ENCODE results near the gene VIL1.

VIL1 gene

DNA sequence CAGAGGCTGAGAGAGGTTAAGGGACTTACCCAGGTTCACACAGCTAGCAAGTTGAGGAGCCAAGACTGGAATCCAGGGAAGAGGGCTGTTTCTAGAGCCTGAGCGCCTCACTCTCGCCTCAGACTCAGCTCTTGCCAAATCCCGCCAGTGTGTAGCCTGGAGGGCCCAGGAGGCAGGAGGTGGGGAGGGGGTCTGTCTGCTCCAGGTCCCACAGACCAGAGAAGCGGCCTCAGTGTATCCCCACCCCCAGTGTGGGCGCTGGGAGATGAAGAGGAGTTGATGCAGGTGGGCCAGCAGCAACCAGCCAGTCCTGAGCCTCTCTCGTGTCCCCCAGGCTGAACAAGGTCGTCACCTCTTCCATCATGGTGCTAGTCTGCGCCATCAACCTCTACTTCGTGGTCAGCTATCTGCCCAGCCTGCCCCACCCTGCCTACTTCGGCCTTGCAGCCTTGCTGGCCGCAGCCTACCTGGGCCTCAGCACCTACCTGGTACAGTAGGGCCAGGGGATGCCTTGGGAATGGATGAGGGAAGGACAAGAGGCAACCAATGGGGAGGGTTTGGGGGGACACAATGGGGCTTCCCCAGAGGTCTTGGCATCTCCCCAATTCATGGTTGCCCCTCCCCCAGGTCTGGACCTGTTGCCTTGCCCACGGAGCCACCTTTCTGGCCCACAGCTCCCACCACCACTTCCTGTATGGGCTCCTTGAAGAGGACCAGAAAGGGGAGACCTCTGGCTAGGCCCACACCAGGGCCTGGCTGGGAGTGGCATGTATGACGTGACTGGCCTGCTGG lies 24.4 kb upstream of the VIL1 start:
- DNase-seq (ENCODE audit: low read depth in 2 of 2, low spot score in 1 of 2) = no peak

DNA sequence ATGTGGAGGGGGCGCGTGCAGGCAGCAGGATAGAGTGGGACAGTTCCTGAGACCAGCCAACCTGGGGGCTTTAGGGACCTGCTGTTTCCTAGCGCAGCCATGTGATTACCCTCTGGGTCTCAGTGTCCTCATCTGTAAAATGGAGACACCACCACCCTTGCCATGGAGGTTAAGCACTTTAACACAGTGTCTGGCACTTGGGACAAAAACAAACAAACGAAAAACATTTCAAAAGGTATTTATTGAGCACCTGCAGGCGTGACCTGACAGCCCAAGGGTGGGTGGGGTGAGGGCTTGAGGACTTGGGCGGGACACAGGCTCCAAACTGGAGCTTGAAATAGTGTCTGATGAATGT lies 23.9 kb upstream of the VIL1 start:
- no peak for DNase-seq (ENCODE audit: low read depth in 2 of 2, low spot score in 1 of 2)

DNA sequence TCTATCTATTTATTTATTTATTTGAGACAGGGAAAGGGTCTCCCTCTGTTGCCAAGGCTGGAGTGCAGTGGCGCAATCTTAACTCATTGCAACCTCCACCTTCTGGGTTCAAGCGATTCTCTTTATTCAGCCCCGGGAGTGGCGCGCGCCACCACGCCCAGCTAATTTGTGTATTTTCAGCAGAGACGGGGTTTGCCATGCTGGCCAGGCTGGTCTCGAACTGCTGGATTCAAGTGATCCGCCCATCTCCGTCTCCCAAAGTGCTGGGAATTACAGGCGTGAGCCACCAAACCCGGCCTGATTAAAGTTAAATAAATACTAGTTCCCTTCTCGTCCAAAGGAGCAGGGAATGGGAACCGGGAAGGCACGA lies 23.5 kb upstream of the VIL1 start:
- no peak for DNase-seq (ENCODE audit: low read depth in 2 of 2, low spot score in 1 of 2)

DNA sequence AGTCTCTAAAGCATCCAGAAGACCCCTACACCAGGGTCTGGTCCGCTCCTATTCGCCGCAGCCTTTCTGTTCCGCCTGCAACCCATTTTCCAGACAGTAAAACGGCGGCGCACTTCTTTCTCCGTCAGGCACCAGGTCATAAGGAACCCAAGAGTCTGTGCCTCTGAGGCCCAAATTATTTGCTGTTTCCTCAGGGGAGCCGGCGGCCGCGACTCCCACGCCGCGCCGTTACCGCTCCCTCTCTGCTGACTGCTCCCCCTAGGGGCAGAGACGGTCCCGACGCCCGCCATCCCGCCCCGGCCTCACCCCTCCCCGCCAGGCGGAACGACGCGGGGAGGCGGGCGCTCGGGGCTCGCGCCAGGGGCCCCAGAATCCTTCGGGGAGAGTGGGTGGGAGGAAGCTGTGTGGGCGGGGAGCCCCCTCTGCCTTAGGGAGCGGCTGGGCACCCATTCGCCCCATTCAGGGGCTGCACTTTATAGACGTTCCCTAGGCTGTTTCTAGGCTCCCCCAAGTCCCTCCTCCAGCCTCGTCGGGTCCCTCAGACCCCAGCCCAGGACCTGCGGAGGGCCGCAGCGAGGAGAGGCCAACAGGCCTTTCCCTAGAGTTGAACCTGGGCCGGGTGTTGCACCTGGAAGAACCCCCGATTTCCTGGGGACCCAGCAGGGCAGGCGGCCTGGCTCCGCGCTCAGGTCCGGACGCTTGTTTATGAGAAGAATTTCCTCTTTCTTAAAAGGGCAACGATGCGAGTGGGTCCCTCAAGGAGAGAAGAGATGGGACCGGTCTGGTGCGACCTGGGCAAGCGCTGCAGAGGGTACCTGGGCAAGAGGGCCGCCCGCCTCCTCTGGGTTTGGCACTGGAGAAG lies 22.9 kb upstream of the VIL1 start:
- peak; percentile 80 to 88 for DNase-seq (ENCODE audit: low read depth in 2 of 2, low spot score in 1 of 2)

DNA sequence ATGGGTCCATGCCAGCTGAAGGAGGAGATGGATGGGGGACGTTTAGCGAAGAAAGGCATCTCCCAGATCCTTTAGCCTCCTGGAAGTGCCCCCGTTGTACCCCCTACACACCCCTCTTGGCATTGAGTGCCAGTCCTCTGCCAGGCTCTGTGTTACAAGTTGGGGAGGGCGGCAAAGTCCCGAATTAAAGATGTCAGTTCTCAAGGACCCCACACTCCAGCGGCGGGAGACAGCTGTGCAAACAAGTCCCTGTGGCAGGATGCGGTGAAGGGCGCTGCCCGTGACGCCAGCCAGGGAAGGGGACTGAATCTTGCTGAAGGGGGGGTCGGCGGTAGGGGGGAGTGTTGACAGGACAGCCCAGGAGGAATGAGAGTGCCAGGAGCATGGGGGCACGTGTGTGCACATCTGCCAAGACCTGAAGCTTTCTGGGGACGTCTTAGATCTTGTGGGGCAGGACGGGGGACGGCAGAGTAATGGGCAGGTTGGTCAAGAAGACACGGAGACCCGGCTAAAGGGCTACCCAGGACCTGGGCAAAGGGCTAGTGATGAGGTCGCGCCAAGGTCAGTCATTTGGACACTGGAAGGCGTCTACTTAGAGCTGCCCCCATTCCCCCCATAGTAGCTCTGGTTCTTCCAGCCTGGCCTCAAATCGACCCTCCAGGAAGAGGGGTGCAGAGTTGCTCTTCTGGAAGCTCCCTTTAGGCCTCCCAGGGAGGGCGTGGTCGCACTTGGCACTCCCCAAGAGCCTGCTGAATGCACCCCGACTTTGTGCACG lies 22.0 kb upstream of the VIL1 start:
- DNase-seq (ENCODE audit: low read depth in 2 of 2, low spot score in 1 of 2) = peak in 1 of 2 donors; percentile 41

DNA sequence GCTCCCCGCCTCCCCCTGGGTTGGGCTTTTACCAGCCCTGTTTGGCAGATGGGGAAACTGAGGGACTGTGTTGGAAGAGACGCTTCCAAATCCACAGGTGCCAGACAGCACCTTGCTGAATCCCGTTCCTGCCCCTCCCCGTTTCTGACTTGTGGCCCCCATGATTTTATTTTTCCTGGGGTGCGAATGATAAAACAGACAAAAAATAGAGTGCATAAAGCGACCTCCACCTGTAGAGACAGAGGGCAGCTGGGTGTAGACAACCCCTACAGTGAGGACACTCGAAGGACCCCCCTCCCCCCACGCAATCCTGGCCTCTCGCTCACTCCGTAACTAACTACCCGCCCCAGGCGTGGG lies 21.5 kb upstream of the VIL1 start:
- DNase-seq (ENCODE audit: low read depth in 2 of 2, low spot score in 1 of 2) = no peak

DNA sequence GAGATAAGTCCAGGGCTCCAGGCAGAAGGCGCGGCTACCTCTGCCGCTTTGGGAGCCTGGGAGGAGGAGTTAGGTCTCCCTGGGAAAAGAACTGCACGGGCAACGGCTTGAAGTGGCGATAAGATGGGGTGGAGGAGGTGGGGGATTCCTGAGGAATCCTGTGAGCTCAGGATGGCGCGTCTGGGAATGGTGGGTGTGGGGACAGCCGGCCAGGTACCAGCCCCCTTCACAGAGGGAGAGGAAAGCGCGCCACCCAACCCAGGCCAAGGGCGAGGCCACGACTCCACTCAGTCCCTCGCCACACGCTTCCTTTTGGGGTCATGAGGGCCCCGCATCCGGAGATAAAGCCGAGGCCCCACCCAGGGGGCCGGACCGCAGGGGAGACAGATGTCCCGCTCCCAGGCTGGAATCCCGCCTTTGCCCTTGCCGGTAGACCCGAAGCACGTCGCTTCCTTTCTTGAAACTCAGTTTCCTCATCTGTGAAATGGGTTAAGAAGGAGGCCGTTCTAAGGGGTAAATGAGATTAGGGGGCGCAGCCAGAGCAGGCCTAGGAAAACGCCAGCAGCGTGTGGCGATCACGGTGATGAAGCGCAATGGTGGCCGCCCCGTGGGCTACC lies 21.0 kb upstream of the VIL1 start:
- DNase-seq (ENCODE audit: low read depth in 2 of 2, low spot score in 1 of 2) = no peak

DNA sequence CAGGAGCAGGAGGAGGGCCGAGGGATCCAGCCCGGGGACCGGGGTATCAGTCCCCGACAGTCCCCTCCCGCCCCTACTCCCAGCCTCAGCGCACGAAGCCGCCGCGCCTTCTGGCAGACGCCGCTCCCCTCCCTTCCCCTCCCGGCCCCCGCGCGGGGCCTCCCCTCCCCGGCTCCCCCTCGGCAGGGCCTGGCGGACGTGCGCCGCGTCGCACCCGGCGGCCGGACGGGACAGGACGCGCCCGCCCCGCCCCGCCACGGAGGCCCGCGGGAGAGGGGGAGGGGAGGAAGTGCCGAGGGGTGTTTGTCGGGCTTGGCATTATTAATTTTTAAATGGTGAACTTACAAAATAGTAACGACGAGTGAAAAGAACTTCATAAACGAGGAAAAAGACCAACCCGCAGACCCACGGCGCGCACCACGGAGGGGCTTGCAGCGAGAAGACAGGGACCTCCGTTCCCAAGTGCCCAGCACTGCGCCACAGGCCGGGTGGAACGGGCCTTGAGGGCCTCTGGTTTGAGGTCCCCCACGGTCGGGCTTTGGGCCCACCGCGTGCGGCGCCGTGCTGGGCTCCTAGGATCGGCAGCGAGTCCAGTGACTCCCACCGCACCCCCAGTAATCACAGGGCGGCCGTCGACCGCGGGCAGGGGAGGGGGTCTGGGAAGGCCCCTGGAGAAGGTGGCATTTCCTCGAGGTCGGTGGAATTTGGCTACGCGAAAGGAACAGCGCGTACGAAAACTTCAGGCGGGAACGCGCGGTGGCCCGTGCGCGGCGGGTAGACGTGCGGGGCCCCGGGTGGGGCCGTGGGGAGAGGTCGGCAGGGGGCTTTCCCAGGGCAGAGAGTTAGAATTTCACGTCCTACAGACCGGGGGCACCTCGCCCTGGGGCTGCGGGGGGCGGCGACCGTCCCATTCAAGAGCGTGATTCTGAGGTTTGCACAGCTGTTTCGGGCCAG lies 20.2 kb upstream of the VIL1 start:
- DNase-seq (ENCODE audit: low read depth in 2 of 2, low spot score in 1 of 2) = peak in 1 of 2 donors; percentile 36

DNA sequence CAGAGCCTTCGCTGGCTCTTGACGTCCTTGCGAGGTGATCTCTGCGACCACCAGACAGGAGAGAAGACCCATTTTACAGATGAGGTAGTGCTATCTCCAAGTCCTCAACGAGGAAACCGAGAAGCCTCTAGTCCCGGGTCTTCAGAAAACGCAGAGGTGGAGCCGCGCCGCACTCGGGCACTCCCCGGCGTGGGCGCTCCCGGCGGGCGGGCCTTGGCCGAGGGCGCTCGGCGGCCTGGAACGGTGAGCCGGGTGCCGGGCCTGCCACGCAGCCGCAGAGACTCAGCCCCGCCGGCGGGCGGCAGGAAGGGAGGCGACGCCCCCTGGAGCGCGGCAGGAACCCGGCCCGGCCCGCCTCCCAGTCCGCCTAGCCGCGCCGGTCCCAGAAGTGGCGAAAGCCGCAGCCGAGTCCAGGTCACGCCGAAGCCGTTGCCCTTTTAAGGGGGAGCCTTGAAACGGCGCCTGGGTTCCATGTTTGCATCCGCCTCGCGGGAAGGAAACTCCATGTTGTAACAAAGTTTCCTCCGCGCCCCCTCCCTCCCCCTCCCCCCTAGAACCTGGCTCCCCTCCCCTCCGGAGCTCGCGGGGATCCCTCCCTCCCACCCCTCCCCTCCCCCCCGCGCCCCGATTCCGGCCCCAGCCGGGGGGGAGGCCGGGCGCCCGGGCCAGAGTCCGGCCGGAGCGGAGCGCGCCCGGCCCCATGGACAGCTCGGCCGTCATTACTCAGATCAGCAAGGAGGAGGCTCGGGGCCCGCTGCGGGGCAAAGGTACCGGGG lies 19.3 kb upstream of the VIL1 start, which contains the start of gene CTDSP1:
TSS of gene CTDSP1 (plus strand) at position 478 of the 776 bp plus-strand sequence. CDS start at position 701, 223 bp downstream.
- peak; percentile 81 to 87 for DNase-seq (ENCODE audit: low read depth in 2 of 2, low spot score in 1 of 2)

DNA sequence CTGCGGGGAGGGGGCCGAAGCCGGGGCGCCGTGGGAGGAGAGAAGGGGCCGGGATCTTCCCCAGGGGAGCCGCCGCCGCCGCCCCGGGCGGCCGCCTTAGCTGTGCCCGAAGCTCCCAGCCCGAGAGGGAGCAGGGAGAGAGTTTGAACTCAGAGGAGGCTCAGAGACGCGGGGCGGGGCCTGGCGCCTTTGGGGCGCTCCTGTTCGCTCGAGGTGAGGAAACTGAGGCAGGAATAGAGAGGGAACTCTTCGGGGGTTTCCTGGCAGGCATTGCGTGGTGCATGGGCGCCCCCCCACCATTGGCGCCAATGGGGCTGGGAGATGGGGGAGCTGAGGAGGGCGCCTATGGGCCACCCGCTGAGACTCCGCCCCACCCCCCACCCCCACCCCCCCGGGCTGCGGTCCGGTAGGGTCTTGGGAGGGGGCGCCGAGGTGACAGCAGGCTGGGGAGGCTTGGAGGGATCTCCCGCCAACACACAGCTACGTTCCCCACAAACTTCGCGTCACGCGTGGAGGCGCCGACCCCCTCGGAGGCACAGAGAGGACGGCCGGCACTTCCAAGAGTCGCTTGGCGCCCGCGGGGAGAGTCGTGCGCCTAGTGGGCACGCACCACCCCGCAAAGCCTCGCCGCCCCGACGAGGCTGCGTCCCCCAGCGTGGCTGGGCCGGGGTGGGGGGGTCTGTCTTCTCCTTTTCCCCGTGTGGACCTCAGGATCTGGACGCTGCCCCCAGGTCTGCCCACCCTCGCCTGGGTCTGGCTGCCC lies 18.6 kb upstream of the VIL1 start:
- no peak for DNase-seq (ENCODE audit: low read depth in 2 of 2, low spot score in 1 of 2)

DNA sequence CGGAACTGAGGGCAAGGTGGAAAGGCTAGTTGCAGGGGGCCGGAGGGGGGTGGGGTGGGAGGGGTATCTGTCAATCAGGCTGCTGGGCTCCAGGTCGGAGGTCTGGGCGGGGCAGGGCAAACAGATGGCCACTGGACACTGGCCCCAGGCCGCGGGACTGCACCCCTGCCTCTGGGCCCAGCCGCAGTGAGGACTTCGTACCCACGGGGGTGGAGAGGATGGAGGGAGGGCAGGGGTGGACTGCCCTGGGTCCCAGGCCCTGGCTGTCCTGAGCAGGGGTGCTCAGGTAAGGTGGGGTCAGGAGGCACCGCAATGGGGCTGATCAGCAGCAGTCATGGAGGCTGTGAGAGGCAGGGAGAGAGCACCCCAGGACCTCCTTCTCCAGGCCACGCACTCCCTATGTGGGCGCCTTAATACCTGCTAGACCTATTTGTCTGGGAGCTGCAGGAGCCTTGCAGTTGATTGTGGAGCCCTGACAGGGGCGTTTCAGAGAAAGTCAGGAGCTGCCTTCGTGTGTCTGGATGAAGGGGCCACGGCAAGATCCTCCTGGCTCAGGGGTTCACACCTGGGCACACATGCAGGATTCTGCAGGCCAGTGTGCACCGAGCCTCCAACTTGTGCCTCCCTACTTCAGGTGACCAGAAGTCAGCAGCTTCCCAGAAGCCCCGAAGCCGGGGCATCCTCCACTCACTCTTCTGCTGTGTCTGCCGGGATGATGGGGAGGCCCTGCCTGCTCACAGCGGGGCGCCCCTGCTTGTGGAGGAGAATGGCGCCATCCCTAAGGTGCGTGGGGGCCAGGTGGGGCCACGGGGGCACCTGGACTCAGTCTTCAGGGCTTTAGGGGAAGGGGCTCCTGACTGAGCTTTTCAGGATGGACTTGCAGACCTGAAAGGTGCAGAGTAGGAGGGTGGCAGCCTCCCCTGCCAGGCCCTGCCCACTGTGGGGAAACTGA lies 17.7 kb upstream of the VIL1 start:
- DNase-seq (ENCODE audit: low read depth in 2 of 2, low spot score in 1 of 2) = no peak

DNA sequence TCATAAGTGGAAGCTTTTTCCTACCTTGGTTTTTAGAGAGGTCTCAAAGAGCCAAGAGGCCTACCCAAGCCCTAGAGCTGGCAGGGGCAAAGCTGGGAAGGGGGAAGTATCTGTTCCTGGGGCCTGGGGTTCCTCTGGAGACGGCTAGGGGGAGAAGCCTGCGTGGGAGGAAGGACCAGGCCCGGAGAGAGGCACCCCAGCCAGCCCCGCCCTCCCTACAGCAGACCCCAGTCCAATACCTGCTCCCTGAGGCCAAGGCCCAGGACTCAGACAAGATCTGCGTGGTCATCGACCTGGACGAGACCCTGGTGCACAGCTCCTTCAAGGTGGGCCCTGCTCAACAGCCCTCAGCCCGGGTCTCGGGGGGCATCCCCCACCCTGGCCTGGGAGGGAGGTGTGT lies 17.0 kb upstream of the VIL1 start:
- DNase-seq (ENCODE audit: low read depth in 2 of 2, low spot score in 1 of 2) = no peak

DNA sequence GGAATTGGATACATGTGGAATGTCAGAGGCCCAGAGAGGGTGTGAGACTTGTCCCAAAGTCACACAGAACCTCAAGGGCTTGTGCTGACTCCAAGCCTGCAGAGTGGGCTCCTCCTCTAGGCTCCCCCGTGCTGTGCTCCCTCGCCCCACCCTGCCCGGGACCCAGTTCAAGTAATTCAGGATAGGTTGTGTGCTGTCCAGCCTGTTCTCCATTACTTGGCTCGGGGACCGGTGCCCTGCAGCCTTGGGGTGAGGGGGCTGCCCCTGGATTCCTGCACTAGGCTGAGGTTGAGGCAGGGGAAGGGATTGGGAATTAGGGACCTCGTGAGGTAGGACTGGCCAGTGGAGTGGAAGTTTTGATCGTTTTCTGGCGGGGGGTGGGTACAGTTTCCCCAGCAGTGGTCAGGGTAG lies 16.4 kb upstream of the VIL1 start:
- no peak for DNase-seq (ENCODE audit: low read depth in 2 of 2, low spot score in 1 of 2)

DNA sequence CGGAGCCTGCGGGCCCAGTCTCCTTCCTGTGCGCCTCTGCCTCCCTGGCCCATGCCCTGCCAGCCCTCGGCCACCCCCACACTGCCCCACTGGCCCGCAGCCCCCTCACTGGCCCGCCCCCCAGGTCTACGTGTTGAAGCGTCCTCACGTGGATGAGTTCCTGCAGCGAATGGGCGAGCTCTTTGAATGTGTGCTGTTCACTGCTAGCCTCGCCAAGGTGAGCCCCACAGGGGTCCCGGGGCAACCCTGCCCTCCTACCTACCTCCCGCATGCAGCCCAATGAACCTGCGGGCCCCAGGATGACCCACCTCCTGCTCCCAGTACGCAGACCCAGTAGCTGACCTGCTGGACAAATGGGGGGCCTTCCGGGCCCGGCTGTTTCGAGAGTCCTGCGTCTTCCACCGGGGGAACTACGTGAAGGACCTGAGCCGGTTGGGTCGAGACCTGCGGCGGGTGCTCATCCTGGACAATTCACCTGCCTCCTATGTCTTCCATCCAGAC lies 16.0 kb upstream of the VIL1 start:
- no peak for DNase-seq (ENCODE audit: low read depth in 2 of 2, low spot score in 1 of 2)

DNA sequence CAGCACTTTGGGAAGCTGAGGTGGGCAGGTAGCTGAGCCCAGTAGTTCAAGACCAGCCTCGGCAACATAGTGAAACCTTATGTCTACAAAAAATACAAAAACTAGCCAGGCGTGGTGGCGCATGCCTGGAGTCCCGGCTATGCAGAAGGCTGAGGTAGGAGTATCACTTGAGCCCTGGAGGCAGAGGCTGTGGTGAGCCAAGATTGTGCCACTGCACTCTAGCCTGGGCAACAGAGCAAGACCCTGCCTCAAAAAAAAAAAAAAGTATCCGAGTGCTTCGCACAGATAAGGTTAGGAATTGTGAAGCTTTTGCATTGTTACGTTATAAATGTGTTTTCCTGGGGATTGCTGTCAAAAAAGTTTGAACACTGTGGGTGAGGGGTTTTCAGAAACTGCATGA lies 15.1 kb upstream of the VIL1 start:
- DNase-seq (ENCODE audit: low read depth in 2 of 2, low spot score in 1 of 2) = no peak

DNA sequence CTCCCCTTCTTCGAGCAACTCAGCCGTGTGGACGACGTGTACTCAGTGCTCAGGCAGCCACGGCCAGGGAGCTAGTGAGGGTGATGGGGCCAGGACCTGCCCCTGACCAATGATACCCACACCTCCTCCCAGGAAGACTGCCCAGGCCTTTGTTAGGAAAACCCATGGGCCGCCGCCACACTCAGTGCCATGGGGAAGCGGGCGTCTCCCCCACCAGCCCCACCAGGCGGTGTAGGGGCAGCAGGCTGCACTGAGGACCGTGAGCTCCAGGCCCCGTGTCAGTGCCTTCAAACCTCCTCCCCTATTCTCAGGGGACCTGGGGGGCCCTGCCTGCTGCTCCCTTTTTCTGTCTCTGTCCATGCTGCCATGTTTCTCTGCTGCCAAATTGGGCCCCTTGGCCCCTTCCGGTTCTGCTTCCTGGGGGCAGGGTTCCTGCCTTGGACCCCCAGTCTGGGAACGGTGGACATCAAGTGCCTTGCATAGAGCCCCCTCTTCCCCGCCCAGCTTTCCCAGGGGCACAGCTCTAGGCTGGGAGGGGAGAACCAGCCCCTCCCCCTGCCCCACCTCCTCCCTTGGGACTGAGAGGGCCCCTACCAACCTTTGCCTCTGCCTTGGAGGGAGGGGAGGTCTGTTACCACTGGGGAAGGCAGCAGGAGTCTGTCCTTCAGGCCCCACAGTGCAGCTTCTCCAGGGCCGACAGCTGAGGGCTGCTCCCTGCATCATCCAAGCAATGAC lies 14.4 kb upstream of the VIL1 start:
- no peak for DNase-seq (ENCODE audit: low read depth in 2 of 2, low spot score in 1 of 2)

Data from stimulated activated CD8-positive, alpha-beta memory T cell treated with anti-CD3 and anti-CD28 coated beads, Interleukin-4, amount 100 ng/mL, for 4 hours (primary cell).